ENCODE results near the gene CATSPER4. TPM values are rescaled to one million over a fixed set of nuclear protein-coding genes. Genes with fewer than 3 reads are reported as not detected.
A peak's percentile ranks its signal among the peaks of the same experiment; 100 is the strongest.

The CATSPER4 gene
- total and polyA plus RNA-seq, 2 of the 8 experiments (the other 6 are each of a cell fraction or from before 2014, with no cell fraction given), result 0.65 to 0.83 TPM

- ChIA-PET CTCF (ENCODE audit: partially characterized antibody) (interaction anchor here (0.6 to 6.0 kb wide), 11 partner anchors 8 to 146 kb away, joined by 3 to 47 read pairs (median 5); partner anchors contain the start of genes C1orf232, CEP85, CNKSR1 and ZNF593), POLR2A (ENCODE audit: partially characterized antibody) (interaction anchor here (0.7 to 2.5 kb wide), 10 partner anchors 10 to 255 kb away, joined by 3 to 6 read pairs (median 3); partner anchors contain the start of genes CNKSR1, LIN28A, PDIK1L and SH3BGRL3)
- H3K4me3 ChIP-seq (ENCODE audit: extremely low read depth in 1 of 4, insufficient read depth in 2 of 4, low read depth in 3 of 4, low read length in 4 of 4), result peak overlapping the region; percentile 6 to 52 (median 38); a peak in 6 of 8 replicates
- H3K14ac ChIP-seq (ENCODE audit: insufficient read length), result no peak overlapping the region
- H3K56ac ChIP-seq (replicated peaks; ENCODE audit: insufficient read length, low read depth, low read length), result no peak overlapping the region
- no peaks in the 10 kb centered on the region for H3K9me3 ChIP-seq (ENCODE audit: insufficient read depth in 2 of 2, low read depth in 1 of 2, low read length in 1 of 2)
- H3K23me2 ChIP-seq (ENCODE audit: low read depth, low read length), result peaks cover 10% of the 10 kb centered on the region
- DNase-seq (ENCODE audit: low read depth in 1 of 2, low spot score in 2 of 2), result no peak
- H3K79me2 ChIP-seq (ENCODE audit: control insufficient read depth in 1 of 2, insufficient read depth in 2 of 2, low read length in 2 of 2), result no peaks in the 10 kb centered on the region
- peaks cover 14 to 42% (median 28%) of the 10 kb centered on the region in 4 experiments for H3K4me1 ChIP-seq (replicated peaks in 1 of 4; ENCODE audit: control insufficient read depth in 3 of 4, insufficient read depth in 4 of 4, low read length in 3 of 4)
- peaks cover 27 to 78% (median 66%) of the 10 kb centered on the region in 4 experiments for H3K27me3 ChIP-seq (replicated peaks in 1 of 4; ENCODE audit: control insufficient read depth in 3 of 4, extremely low read depth in 1 of 4, insufficient read depth in 3 of 4, low read length in 3 of 4)
- H4K8ac ChIP-seq (ENCODE audit: extremely low read depth, insufficient read depth, low read length), result no peak overlapping the region
- H2AK5ac ChIP-seq (ENCODE audit: low read depth, low read length), result no peak overlapping the region
- peak overlapping the region; percentile 3 for H4K91ac ChIP-seq (replicated peaks; ENCODE audit: insufficient read length, low read length)
- no peak overlapping the region for H2BK5ac ChIP-seq (ENCODE audit: low read depth, low read length)
- peaks cover 10 to 11% of the 10 kb centered on the region in 2 experiments for H4K20me1 ChIP-seq (replicated peaks in 1 of 2; ENCODE audit: control insufficient read depth in 1 of 2, insufficient read depth in 2 of 2, low read length in 2 of 2)
- no peak overlapping the region for H3K18ac ChIP-seq (ENCODE audit: extremely low read depth, low read length)
- H3K9ac ChIP-seq (replicated peaks in 1 of 4; ENCODE audit: extremely low read depth in 1 of 4, low read depth in 3 of 4, low read length in 3 of 4), result no peak overlapping the region
- H3K23ac ChIP-seq (ENCODE audit: insufficient read length), result no peak overlapping the region
- H2BK12ac ChIP-seq (ENCODE audit: low read depth, low read length), result peak overlapping the region; percentile 81
- no peak overlapping the region for H2BK120ac ChIP-seq (replicated peaks; ENCODE audit: low read depth, low read length)
- H3K4ac ChIP-seq (replicated peaks; ENCODE audit: insufficient read length, low read depth, low read length), result no peak overlapping the region
- H4K5ac ChIP-seq (ENCODE audit: insufficient read length, low read depth, low read length), result no peak overlapping the region
- no peak for FAIRE-seq
- WGBS, 2 experiments (ENCODE audit: extremely low coverage in 1 of 2, insufficient coverage in 1 of 2, insufficient read length in 1 of 2, insufficient replicate concordance in 2 of 2, low coverage in 1 of 2, low lambda C conversion rate in 2 of 2, missing lambda C conversion rate in 1 of 2), result 11% methylated on average over 21 of the region's 21 CpGs; no CpG with 5 or more reads in 1 of the 2 experiments
- no peak overlapping the region for H2AFZ ChIP-seq (ENCODE audit: low read length)
- H2BK15ac ChIP-seq (ENCODE audit: low read length), result no peak overlapping the region; the same call in 1 of the 2 replicates
- H3K27ac ChIP-seq (ENCODE audit: low read depth, low read length), result no peak overlapping the region
- H3K36me3 ChIP-seq (ENCODE audit: control insufficient read depth in 2 of 4, insufficient read depth in 4 of 4, low read length in 3 of 4), result no peaks in the 10 kb centered on the region
- no peak overlapping the region for H2BK20ac ChIP-seq (ENCODE audit: low read length)
- peak overlapping the region; percentile 74 to 80 for H3K4me2 ChIP-seq (ENCODE audit: insufficient read depth in 1 of 2, low read depth in 2 of 2, low read length in 2 of 2)
- H3K79me1 ChIP-seq (ENCODE audit: low read depth, low read length), result no peaks in the 10 kb centered on the region
- TF ChIP-seq CTBP2 (IDR thresholded peaks at IDR 0.05; ENCODE audit: borderline replicate concordance, insufficient read depth, insufficient read length, low read length) (no peak), CBX5 (IDR thresholded peaks at IDR 0.05; ENCODE audit: low read depth, low read length) (no peak), RFX5 (IDR thresholded peaks at IDR 0.05; ENCODE audit: borderline replicate concordance, low read depth, low read length) (no peak), CREB1 (IDR thresholded peaks at IDR 0.05) (no peak), RAD21 (IDR thresholded peaks at IDR 0.05 in 1 of 2, conservative IDR thresholded peaks at IDR 0.05 in 1 of 2; ENCODE audit: low read depth in 2 of 2, low read length in 2 of 2) (no peak), HDAC6 (IDR thresholded peaks at IDR 0.05; ENCODE audit: low read depth, low read length) (no peak), EGR1 (IDR thresholded peaks at IDR 0.05; ENCODE audit: borderline replicate concordance, low read depth, low read length) (no peak), CEBPB (IDR thresholded peaks at IDR 0.05; ENCODE audit: low read depth, low read length) (no peak), KDM4A (IDR thresholded peaks at IDR 0.05; ENCODE audit: low read depth, low read length, severe bottlenecking) (no peak), MAX (IDR thresholded peaks at IDR 0.05) (no peak), JUND (IDR thresholded peaks at IDR 0.05; ENCODE audit: low read length) (no peak)
Observed at GRCh38 chr1:26155370-26156284, 34.8 kb upstream of the CATSPER4 start.

All from H1 (cell line).